C4-2B (cell line): ENCODE data around the gene GALK1.

Source experiments
- ZFX ChIP-seq: fragments of 450-650 bp; IDR thresholded peaks from 2 replicates; pipeline ENCODE4 v1.6.1; 2017
- TF ChIP-seq, protein P1 (sequence below): fragments of 450-650 bp; conservative IDR thresholded peaks from 2 replicates; pipeline ENCODE4 v1.5.1; 2017; ENCODE audit warnings: mild to moderate bottlenecking

DNA sequence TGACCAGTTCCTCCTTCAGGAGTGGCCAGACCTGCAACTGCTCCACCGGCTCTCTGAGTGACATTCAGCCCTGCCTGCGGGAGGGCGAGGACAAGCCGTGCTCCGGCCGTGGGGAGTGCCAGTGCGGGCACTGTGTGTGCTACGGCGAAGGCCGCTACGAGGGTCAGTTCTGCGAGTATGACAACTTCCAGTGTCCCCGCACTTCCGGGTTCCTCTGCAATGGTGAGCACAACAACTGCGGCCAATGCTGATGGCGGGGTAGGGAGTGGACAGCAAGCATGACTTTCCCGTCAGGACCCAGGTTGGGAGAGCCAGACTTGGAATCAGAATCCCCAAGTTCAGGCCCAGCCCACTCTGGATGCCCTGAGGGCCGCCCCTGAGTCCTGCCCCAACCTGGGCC lies 31.5 kb downstream of the GALK1 start:
- TF ChIP-seq, protein P1, sequence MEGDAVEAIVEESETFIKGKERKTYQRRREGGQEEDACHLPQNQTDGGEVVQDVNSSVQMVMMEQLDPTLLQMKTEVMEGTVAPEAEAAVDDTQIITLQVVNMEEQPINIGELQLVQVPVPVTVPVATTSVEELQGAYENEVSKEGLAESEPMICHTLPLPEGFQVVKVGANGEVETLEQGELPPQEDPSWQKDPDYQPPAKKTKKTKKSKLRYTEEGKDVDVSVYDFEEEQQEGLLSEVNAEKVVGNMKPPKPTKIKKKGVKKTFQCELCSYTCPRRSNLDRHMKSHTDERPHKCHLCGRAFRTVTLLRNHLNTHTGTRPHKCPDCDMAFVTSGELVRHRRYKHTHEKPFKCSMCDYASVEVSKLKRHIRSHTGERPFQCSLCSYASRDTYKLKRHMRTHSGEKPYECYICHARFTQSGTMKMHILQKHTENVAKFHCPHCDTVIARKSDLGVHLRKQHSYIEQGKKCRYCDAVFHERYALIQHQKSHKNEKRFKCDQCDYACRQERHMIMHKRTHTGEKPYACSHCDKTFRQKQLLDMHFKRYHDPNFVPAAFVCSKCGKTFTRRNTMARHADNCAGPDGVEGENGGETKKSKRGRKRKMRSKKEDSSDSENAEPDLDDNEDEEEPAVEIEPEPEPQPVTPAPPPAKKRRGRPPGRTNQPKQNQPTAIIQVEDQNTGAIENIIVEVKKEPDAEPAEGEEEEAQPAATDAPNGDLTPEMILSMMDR, result no peak
- no peak for TF ChIP-seq ZFX
